ENCODE measurements around the gene IL17RA.
A peak's percentile ranks its signal among the peaks of the same experiment; 100 is the strongest.

Gene IL17RA

GRCh38 chr22:17101475-17102296 lies 16.9 kb downstream of the IL17RA start:
- in situ Hi-C loops (cut with MboI; ENCODE audit: low pct_unique_long_range_greater_than_20kb, low sequenced_read_pairs), result loop anchor here (10.0 kb wide), 1 partner anchor 53 kb away; the partner anchor contains the start of gene HDHD5
- DNase-seq, result no peak

GRCh38 chr22:17102297-17102667 lies 17.5 kb downstream of the IL17RA start:
- in situ Hi-C loops (cut with MboI; ENCODE audit: low pct_unique_long_range_greater_than_20kb, low sequenced_read_pairs), result loop anchor here (10.0 kb wide), 1 partner anchor 53 kb away; the partner anchor contains the start of gene HDHD5
- DNase-seq, result peak; percentile 75

GRCh38 chr22:17103351-17103750 lies 18.6 kb downstream of the IL17RA start:
- in situ Hi-C loops (cut with MboI; ENCODE audit: low pct_unique_long_range_greater_than_20kb, low sequenced_read_pairs), result loop anchor here (10.0 kb wide), 1 partner anchor 51 kb away; the partner anchor contains the start of gene HDHD5
- no peak for DNase-seq

- no peak for DNase-seq
- in situ Hi-C loops (cut with MboI; ENCODE audit: low pct_unique_long_range_greater_than_20kb, low sequenced_read_pairs), result loop anchor here (10.0 kb wide), 1 partner anchor 50 kb away; the partner anchor contains the start of gene HDHD5
Measured at GRCh38 chr22:17104336-17104935, 19.6 kb downstream of the IL17RA start.

GRCh38 chr22:17105143-17106129 lies 20.6 kb downstream of the IL17RA start:
- no peak for DNase-seq
- in situ Hi-C loops (cut with MboI; ENCODE audit: low pct_unique_long_range_greater_than_20kb, low sequenced_read_pairs), result loop anchor here (10.0 kb wide), 1 partner anchor 49 kb away; the partner anchor contains the start of gene HDHD5

- no peak for DNase-seq
- in situ Hi-C loops (cut with MboI; ENCODE audit: low pct_unique_long_range_greater_than_20kb, low sequenced_read_pairs), result loop anchor here (10.0 kb wide), 1 partner anchor 49 kb away; the partner anchor contains the start of gene HDHD5
Measured at GRCh38 chr22:17106161-17106784, 21.5 kb downstream of the IL17RA start.

GRCh38 chr22:17106785-17107546 lies 22.2 kb downstream of the IL17RA start:
- DNase-seq, result peak; percentile 56
- in situ Hi-C loops (cut with MboI; ENCODE audit: low pct_unique_long_range_greater_than_20kb, low sequenced_read_pairs), result loop anchor here (10.0 kb wide), 1 partner anchor 48 kb away; the partner anchor contains the start of gene HDHD5

GRCh38 chr22:17107547-17107810 lies 22.7 kb downstream of the IL17RA start:
- DNase-seq, result no peak
- in situ Hi-C loops (cut with MboI; ENCODE audit: low pct_unique_long_range_greater_than_20kb, low sequenced_read_pairs), result loop anchor here (10.0 kb wide), 1 partner anchor 47 kb away; the partner anchor contains the start of gene HDHD5

- in situ Hi-C loops (cut with MboI; ENCODE audit: low pct_unique_long_range_greater_than_20kb, low sequenced_read_pairs), result loop anchor here (10.0 kb wide), 1 partner anchor 46 kb away; the partner anchor contains the start of gene HDHD5
- DNase-seq, result no peak
Measured at GRCh38 chr22:17108256-17109112, 23.7 kb downstream of the IL17RA start.

GRCh38 chr22:17109113-17109865 lies 24.5 kb downstream of the IL17RA start:
- in situ Hi-C loops (cut with MboI; ENCODE audit: low pct_unique_long_range_greater_than_20kb, low sequenced_read_pairs), result loop anchor here (10.0 kb wide), 1 partner anchor 46 kb away; the partner anchor contains the start of gene HDHD5
- no peak for DNase-seq

GRCh38 chr22:17109976-17110375 lies 25.2 kb downstream of the IL17RA start:
- in situ Hi-C loops (cut with MboI; ENCODE audit: low pct_unique_long_range_greater_than_20kb, low sequenced_read_pairs), result loop anchor here (10.0 kb wide), 1 partner anchor 45 kb away; the partner anchor contains the start of gene HDHD5
- no peak for DNase-seq

GRCh38 chr22:17110791-17111550 lies 26.2 kb downstream of the IL17RA start:
- DNase-seq, result no peak
- in situ Hi-C loops (cut with MboI; ENCODE audit: low pct_unique_long_range_greater_than_20kb, low sequenced_read_pairs), result no loop called here

GRCh38 chr22:17112491-17113042 lies 27.8 kb downstream of the IL17RA start:
- in situ Hi-C loops (cut with MboI; ENCODE audit: low pct_unique_long_range_greater_than_20kb, low sequenced_read_pairs), result no loop called here
- no peak for DNase-seq

- in situ Hi-C loops (cut with MboI; ENCODE audit: low pct_unique_long_range_greater_than_20kb, low sequenced_read_pairs), result no loop called here
- no peak for DNase-seq
Measured at GRCh38 chr22:17113600-17113999, 28.8 kb downstream of the IL17RA start.

- DNase-seq, result no peak
- in situ Hi-C loops (cut with MboI; ENCODE audit: low pct_unique_long_range_greater_than_20kb, low sequenced_read_pairs), result no loop called here
Measured at GRCh38 chr22:17114173-17114897, 29.5 kb downstream of the IL17RA start.
